ENCODE results near the gene TMEM240.

GRCh38 chr1:1550591-1551432, 10.4 kb upstream of the TMEM240 start:
- TF ChIP-seq CTCF (conservative IDR thresholded peaks at IDR 0.05; ENCODE audit: low read length) = peak; percentile 55; the same call in 1 of the 2 replicates
- TF ChIP-seq EZH2phosphoT487 (IDR thresholded peaks at IDR 0.05; ENCODE audit: borderline replicate concordance, low read depth, low read length) = no peak
